ENCODE data around the gene PAK4. TPM values are rescaled to one million over a fixed set of nuclear protein-coding genes. Genes with fewer than 3 reads are reported as not detected.
A peak's percentile ranks its signal among the peaks of the same experiment; 100 is the strongest.

The PAK4 gene
- polyA plus RNA-seq, 1 experiment, result 10.4 TPM

DNA sequence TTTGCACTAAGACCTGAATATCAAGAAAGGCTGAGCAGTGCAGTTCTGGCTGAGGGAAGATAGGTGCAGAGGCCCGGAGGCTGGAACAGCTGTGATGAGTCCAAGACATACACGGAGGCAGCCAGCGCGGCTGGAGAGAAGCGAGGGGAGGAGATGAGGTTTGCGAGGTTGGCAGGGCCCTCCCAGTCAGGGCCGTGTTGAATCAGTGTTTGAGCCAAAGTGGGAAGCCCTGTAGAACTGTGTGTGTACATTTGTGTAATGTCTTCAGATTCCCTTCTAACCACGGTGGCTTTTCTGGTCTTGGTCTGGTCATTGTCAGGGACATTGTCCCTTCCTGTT is 34.9 kb downstream of the PAK4 start:
- ChIA-PET CTCF (no interaction called here), POLR2A (no interaction called here)
- no peak overlapping the region for H3K4me3 ChIP-seq (ENCODE audit: low read depth, low read length)
- H3K27me3 ChIP-seq (ENCODE audit: control insufficient read depth, insufficient read depth, low read length), result no peaks in the 10 kb centered on the region
- no peaks in the 10 kb centered on the region; the same call in 1 of the 2 replicates for H3K9me3 ChIP-seq (ENCODE audit: control insufficient read depth, insufficient read depth, low read length)
- TF ChIP-seq, protein P1, sequence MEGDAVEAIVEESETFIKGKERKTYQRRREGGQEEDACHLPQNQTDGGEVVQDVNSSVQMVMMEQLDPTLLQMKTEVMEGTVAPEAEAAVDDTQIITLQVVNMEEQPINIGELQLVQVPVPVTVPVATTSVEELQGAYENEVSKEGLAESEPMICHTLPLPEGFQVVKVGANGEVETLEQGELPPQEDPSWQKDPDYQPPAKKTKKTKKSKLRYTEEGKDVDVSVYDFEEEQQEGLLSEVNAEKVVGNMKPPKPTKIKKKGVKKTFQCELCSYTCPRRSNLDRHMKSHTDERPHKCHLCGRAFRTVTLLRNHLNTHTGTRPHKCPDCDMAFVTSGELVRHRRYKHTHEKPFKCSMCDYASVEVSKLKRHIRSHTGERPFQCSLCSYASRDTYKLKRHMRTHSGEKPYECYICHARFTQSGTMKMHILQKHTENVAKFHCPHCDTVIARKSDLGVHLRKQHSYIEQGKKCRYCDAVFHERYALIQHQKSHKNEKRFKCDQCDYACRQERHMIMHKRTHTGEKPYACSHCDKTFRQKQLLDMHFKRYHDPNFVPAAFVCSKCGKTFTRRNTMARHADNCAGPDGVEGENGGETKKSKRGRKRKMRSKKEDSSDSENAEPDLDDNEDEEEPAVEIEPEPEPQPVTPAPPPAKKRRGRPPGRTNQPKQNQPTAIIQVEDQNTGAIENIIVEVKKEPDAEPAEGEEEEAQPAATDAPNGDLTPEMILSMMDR (IDR thresholded peaks at IDR 0.05; ENCODE audit: low read depth, low read length), result peak; percentile 15; the same call in 1 of the 2 replicates
- H3K27ac ChIP-seq (ENCODE audit: low read depth, low read length), result peak overlapping the region; percentile 65
- DNase-seq (ENCODE audit: low read depth, low spot score), result peak; percentile 41

DNA sequence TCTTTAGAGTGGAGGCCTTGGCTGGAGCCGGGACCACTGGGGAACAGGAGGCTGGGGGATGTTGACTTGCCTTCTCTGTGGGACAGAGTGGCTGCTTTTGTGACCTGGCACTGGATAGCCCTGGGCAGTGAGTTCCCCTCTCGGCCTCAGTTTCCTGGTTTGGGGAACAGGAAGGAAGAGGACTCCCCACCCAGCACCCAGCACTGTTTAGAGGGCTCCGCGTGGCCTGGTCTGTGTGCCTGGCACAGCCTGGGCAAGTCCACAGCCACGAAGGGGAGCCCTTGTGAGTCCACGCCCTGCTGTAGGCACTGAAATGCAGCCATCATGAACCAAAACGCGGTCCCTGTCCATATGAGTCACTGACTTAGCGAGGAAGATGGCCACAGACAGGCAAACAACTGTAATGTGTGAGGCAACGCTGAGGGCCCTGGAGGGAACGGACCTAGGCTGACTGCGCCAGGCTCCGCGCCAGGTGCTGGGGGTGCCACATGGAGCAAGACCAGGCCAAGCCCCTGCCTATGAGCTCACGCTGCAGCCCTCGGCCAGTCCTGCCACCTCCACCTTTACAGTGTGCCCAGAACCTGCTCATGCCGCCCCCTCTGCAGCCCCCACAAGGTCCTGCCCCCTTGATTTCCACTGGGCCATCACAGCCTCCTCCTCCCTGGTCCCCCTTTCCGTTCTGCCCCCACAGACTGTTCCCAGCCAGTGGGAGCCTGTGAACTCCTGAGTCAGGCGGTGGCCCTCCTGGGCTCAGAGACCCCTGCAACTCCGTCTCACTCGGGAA is 35.5 kb downstream of the PAK4 start:
- Histone ChIP-seq H3K27me3 (ENCODE audit: control insufficient read depth, insufficient read depth, low read length) (no peaks in the 10 kb centered on the region), H3K4me3 (ENCODE audit: low read depth, low read length) (no peak overlapping the region), H3K27ac (ENCODE audit: low read depth, low read length) (peak overlapping the region; percentile 65), H3K9me3 (ENCODE audit: control insufficient read depth, insufficient read depth, low read length) (no peaks in the 10 kb centered on the region; the same call in 1 of the 2 replicates)
- TF ChIP-seq, protein P1 (IDR thresholded peaks at IDR 0.05; ENCODE audit: low read depth, low read length), result no peak
- ChIA-PET POLR2A (no interaction called here), CTCF (interaction anchor here (1.2 kb wide), 1 partner anchor 26 kb away, joined by 3 read pairs; no protein-coding TSS in a partner anchor)
- no peak for DNase-seq (ENCODE audit: low read depth, low spot score)

DNA sequence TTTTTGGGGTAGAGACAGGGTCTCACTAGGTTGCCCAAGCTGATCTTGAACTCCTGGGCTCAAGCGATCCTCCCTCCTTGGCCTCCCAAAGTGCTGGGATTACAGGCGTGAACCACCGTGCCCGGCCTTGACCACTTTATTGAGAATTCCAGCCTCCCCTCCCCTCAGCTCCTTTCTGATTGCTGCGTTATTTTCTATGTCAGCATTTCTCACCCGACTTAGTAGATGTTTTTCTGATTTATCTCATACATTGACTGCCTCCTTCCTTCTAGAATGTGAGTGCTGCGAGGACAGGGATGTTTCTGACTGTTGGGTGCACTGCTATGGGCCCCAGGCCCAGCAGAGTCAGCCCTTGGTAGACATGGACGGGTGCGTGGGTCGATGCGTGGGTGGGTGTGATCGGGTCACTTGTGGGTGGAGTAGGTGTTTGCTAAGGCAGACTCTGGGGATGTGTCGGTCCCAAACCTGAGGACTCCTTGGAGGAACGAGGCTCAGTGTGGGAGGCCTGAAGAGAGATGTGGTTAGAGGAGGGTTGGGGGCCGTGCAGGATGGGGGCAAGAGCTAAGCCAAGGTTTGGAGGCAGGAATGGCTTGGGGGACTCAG is 37.0 kb downstream of the PAK4 start:
- no peaks in the 10 kb centered on the region; the same call in 1 of the 2 replicates for H3K9me3 ChIP-seq (ENCODE audit: control insufficient read depth, insufficient read depth, low read length)
- DNase-seq (ENCODE audit: low read depth, low spot score), result no peak
- ChIA-PET POLR2A (no interaction called here), CTCF (interaction anchor here (1.2 kb wide), 1 partner anchor 24 kb away, joined by 3 read pairs; no protein-coding TSS in a partner anchor)
- no peaks in the 10 kb centered on the region for H3K27me3 ChIP-seq (ENCODE audit: control insufficient read depth, insufficient read depth, low read length)
- TF ChIP-seq, protein P1 (IDR thresholded peaks at IDR 0.05; ENCODE audit: low read depth, low read length), result no peak
- no peak overlapping the region for H3K4me3 ChIP-seq (ENCODE audit: low read depth, low read length)
- H3K27ac ChIP-seq (ENCODE audit: low read depth, low read length), result no peak overlapping the region

DNA sequence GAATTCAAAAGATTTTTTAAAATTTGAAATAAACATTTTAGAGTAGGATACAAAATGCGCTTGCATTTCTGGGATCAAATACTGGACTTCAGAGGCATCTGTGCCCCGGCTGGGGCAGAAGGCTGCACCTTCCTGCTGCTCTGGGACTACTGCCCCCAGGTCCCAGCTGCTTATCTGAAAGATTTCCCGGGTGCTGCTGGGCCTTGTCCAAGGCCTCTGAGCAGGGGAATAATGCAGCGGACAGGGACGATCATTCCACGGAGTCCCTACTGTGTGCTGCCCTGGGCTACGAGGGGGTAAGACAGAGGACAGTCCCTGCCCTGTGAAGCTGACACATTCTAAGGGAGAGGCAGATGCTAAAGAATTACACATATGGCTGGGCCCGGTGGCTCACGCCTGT is 38.0 kb downstream of the PAK4 start:
- no peaks in the 10 kb centered on the region; the same call in 1 of the 2 replicates for H3K9me3 ChIP-seq (ENCODE audit: control insufficient read depth, insufficient read depth, low read length)
- no peak overlapping the region for H3K4me3 ChIP-seq (ENCODE audit: low read depth, low read length)
- POLR2A ChIA-PET, result no interaction called here
- TF ChIP-seq, protein P1 (IDR thresholded peaks at IDR 0.05; ENCODE audit: low read depth, low read length), result no peak
- CTCF ChIA-PET, result no interaction called here
- no peaks in the 10 kb centered on the region for H3K27me3 ChIP-seq (ENCODE audit: control insufficient read depth, insufficient read depth, low read length)
- no peak overlapping the region for H3K27ac ChIP-seq (ENCODE audit: low read depth, low read length)
- no peak for DNase-seq (ENCODE audit: low read depth, low spot score)

DNA sequence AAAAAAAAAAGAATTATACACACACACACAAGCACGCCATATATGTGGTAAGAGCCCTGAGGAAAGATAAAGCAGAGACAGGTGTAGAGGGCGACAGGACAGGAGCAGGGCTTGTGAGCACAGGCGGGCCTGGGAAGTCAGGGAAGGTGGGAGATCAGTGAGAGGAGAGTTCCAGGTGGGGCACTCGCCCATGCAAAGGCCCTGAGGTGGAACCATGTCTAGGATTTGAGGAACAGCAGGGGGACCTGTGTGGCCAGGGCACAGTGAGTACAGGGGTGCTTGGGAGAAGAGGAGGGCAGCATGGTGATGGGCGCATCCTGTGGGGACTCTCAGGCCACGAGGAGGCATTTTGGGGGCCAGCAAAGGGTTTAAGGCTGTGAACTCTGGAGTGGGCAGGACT is 38.7 kb downstream of the PAK4 start:
- H3K27ac ChIP-seq (ENCODE audit: low read depth, low read length), result no peak overlapping the region
- H3K4me3 ChIP-seq (ENCODE audit: low read depth, low read length), result no peak overlapping the region
- TF ChIP-seq, protein P1 (IDR thresholded peaks at IDR 0.05; ENCODE audit: low read depth, low read length), result no peak
- POLR2A ChIA-PET, result no interaction called here
- CTCF ChIA-PET, result no interaction called here
- H3K27me3 ChIP-seq (ENCODE audit: control insufficient read depth, insufficient read depth, low read length), result no peaks in the 10 kb centered on the region
- DNase-seq (ENCODE audit: low read depth, low spot score), result no peak
- H3K9me3 ChIP-seq (ENCODE audit: control insufficient read depth, insufficient read depth, low read length), result no peaks in the 10 kb centered on the region; the same call in 1 of the 2 replicates

All from AG04450 (cell line).